ENCODE data around the gene LAD1. TPM values are rescaled to one million over a fixed set of nuclear protein-coding genes. Genes with fewer than 3 reads are reported as not detected.

LAD1 gene
- total RNA-seq, 1 donor from 2014 or later = 91.8 TPM

GRCh38 chr1:201354901-201355295 is 44.2 kb downstream of the LAD1 start:
- no peaks in the 10 kb centered on the region for H3K9me3 ChIP-seq
- H3K36me3 ChIP-seq = no peaks in the 10 kb centered on the region
- peaks cover 18% of the 10 kb centered on the region for H3K4me1 ChIP-seq
- TF ChIP-seq CTCF (IDR thresholded peaks at IDR 0.05) (no peak), POLR2A (IDR thresholded peaks at IDR 0.05) (no peak), POLR2AphosphoS5 (IDR thresholded peaks at IDR 0.05; ENCODE audit: insufficient read depth in 1 of 2, low read depth in 1 of 2) (no peak)
- intact Hi-C loops (cut with DNase I) = no loop called here
- H3K27ac ChIP-seq = peak overlapping the region; percentile 44
- DNase-seq (ENCODE audit: extremely low spot score in 2 of 2) = no peak
- H3K4me3 ChIP-seq = no peak overlapping the region
- H3K27me3 ChIP-seq = no peaks in the 10 kb centered on the region

GRCh38 chr1:201354151-201354900 is 44.8 kb downstream of the LAD1 start:
- DNase-seq (ENCODE audit: extremely low spot score in 2 of 2) = no peak
- intact Hi-C loops (cut with DNase I) = no loop called here
- Histone ChIP-seq H3K4me3 (no peak overlapping the region), H3K4me1 (peaks cover 18% of the 10 kb centered on the region), H3K36me3 (no peaks in the 10 kb centered on the region), H3K27me3 (no peaks in the 10 kb centered on the region), H3K9me3 (no peaks in the 10 kb centered on the region), H3K27ac (peak overlapping the region; percentile 44)
- no peak for TF ChIP-seq POLR2A (IDR thresholded peaks at IDR 0.05)
- TF ChIP-seq POLR2AphosphoS5 (IDR thresholded peaks at IDR 0.05; ENCODE audit: insufficient read depth in 1 of 2, low read depth in 1 of 2) = no peak
- TF ChIP-seq CTCF (IDR thresholded peaks at IDR 0.05) = no peak

GRCh38 chr1:201353186-201353940 is 45.8 kb downstream of the LAD1 start:
- TF ChIP-seq CTCF (IDR thresholded peaks at IDR 0.05) (no peak), POLR2AphosphoS5 (IDR thresholded peaks at IDR 0.05; ENCODE audit: insufficient read depth in 1 of 2, low read depth in 1 of 2) (no peak), POLR2A (IDR thresholded peaks at IDR 0.05) (no peak)
- H3K9me3 ChIP-seq = no peaks in the 10 kb centered on the region
- H3K4me1 ChIP-seq = peaks cover 13% of the 10 kb centered on the region
- DNase-seq (ENCODE audit: extremely low spot score in 2 of 2) = no peak
- intact Hi-C loops (cut with DNase I) = no loop called here
- H3K36me3 ChIP-seq = no peaks in the 10 kb centered on the region
- H3K27ac ChIP-seq = peak overlapping the region; percentile 44
- no peaks in the 10 kb centered on the region for H3K27me3 ChIP-seq
- no peak overlapping the region for H3K4me3 ChIP-seq

- Histone ChIP-seq H3K27ac (no peak overlapping the region), H3K4me3 (no peak overlapping the region), H3K9me3 (no peaks in the 10 kb centered on the region), H3K4me1 (peaks cover 13% of the 10 kb centered on the region), H3K27me3 (no peaks in the 10 kb centered on the region), H3K36me3 (no peaks in the 10 kb centered on the region)
- TF ChIP-seq CTCF (IDR thresholded peaks at IDR 0.05) (no peak), POLR2AphosphoS5 (IDR thresholded peaks at IDR 0.05; ENCODE audit: insufficient read depth in 1 of 2, low read depth in 1 of 2) (no peak)
- no peak for DNase-seq (ENCODE audit: extremely low spot score in 2 of 2)
- intact Hi-C loops (cut with DNase I) = no loop called here
Measured at GRCh38 chr1:201351617-201352016, 47.5 kb downstream of the LAD1 start.

- H3K27me3 ChIP-seq = no peaks in the 10 kb centered on the region
- intact Hi-C loops (cut with DNase I) = no loop called here
- no peak for DNase-seq (ENCODE audit: extremely low spot score in 2 of 2)
- no peak overlapping the region for H3K27ac ChIP-seq
- TF ChIP-seq CTCF (IDR thresholded peaks at IDR 0.05) = no peak
- no peak for TF ChIP-seq POLR2AphosphoS5 (IDR thresholded peaks at IDR 0.05; ENCODE audit: insufficient read depth in 1 of 2, low read depth in 1 of 2)
- no peak for TF ChIP-seq POLR2A (IDR thresholded peaks at IDR 0.05)
- H3K4me3 ChIP-seq = no peak overlapping the region
- H3K4me1 ChIP-seq = peaks cover 16% of the 10 kb centered on the region
- no peaks in the 10 kb centered on the region for H3K9me3 ChIP-seq
- no peaks in the 10 kb centered on the region for H3K36me3 ChIP-seq
Measured at GRCh38 chr1:201350884-201351283, 48.2 kb downstream of the LAD1 start.

Measured in vagina (tissue), 2 donors.